Endothelial cell of umbilical vein (primary cell): ENCODE results near the gene VANGL2. TPM values are rescaled to one million over a fixed set of nuclear protein-coding genes. Genes with fewer than 3 reads are reported as not detected.

Experiments
- BruUV-seq: library from RNA; stranded (reverse); fragments of 400-500 nt; replicated peaks from 2 replicates; lab custom pipeline; 2021; lab: Mats Ljungman, UMichigan
- CTCF ChIA-PET: fragments of 300-600, 350-600 bp; sonication (Branson Sonifier 250); formaldehyde crosslinking; loops from one replicate; lab custom pipeline; 2021; ENCODE audit warnings: antibody characterized with exemption, inconsistent platforms; lab: Charles Lee
- POLR2A ChIA-PET: fragments of 300-600, 350-600 bp; sonication (Branson Sonifier 250); formaldehyde crosslinking; loops from one replicate; lab custom pipeline; 2021; ENCODE audit warnings: antibody characterized with exemption, inconsistent platforms; lab: Charles Lee
- DNase-seq: peaks from one replicate; pipeline ENCODE4 v3.0.0-alpha.2; 2011; ENCODE audit warnings: low read depth, low spot score
- FAIRE-seq: peaks from 2 replicates; lab custom pipeline; 2011; peaks lifted over from hg19 to GRCh38; lab: Jason Lieb, UNC
- H2AFZ ChIP-seq: 2 replicates; pipeline ENCODE4 v1.6.0; 2012; ENCODE audit warnings: low read depth, low read length, control low read depth, inconsistent platforms
- H3K27ac ChIP-seq: 2 replicates; pipeline ENCODE4 v1.5.1; 2011; ENCODE audit warnings: low read depth, mild to moderate bottlenecking, control low read depth, low read length, moderate library complexity; ENCODE audit not compliant: insufficient read depth
- H3K27me3 ChIP-seq, 2 experiments: 2 replicates each; pipeline versions ENCODE4 v1.6.0 to v1.6.1; 2011; ENCODE audit warnings: low read length in 2 of 2, mixed read lengths in 1 of 2; ENCODE audit not compliant: control insufficient read depth in 2 of 2, insufficient read depth in 2 of 2
- H3K36me3 ChIP-seq, 2 experiments: 2 replicates in 1 of 2; 3 replicates in 1 of 2; pipeline ENCODE4 v1.5.1; 2011; ENCODE audit warnings: low read length in 2 of 2, mild to moderate bottlenecking in 1 of 2, moderate library complexity in 1 of 2; ENCODE audit not compliant: control insufficient read depth in 2 of 2, insufficient read depth in 2 of 2; ENCODE audit errors: extremely low read depth in 1 of 2
- H3K4me1 ChIP-seq: 3 replicates; pipeline ENCODE4 v1.5.1; 2011; ENCODE audit warnings: mild to moderate bottlenecking, low read length; ENCODE audit not compliant: control insufficient read depth, insufficient read depth; ENCODE audit errors: extremely low read depth
- H3K4me2 ChIP-seq: 2 replicates; pipeline ENCODE4 v1.6.1; 2011; ENCODE audit warnings: low read length, control low read depth, mixed read lengths; ENCODE audit not compliant: insufficient read depth
- H3K4me3 ChIP-seq, 3 experiments: fragments of 200-600 bp in 1 of 3; sonication (generic), shearing (Covaris generic) in 1 of 3; replicated peaks in 1 of 3; 2 replicates each; pipeline ENCODE4 v1.5.1; 2011 to 2016; ENCODE audit warnings: control low read depth in 3 of 3, low read length in 3 of 3, mild to moderate bottlenecking in 2 of 3, inconsistent platforms in 1 of 3, low read depth in 1 of 3, moderate library complexity in 1 of 3; ENCODE audit not compliant: insufficient read depth in 1 of 3
- H3K79me2 ChIP-seq: 2 replicates; pipeline ENCODE4 v1.6.0; 2012; ENCODE audit warnings: low read length, inconsistent platforms; ENCODE audit not compliant: control insufficient read depth, insufficient read depth
- H3K9ac ChIP-seq: replicated peaks from 2 replicates; pipeline ENCODE3; 2011; ENCODE audit warnings: low read length, control low read depth; ENCODE audit not compliant: insufficient read depth; ENCODE audit errors: extremely low read depth
- H3K9me1 ChIP-seq: replicated peaks from 3 replicates; pipeline ENCODE4 v1.6.0; 2011; ENCODE audit warnings: mild to moderate bottlenecking, low read length; ENCODE audit not compliant: control insufficient read depth, insufficient read depth; ENCODE audit errors: extremely low read depth
- H3K9me3 ChIP-seq: replicated peaks from 2 replicates; pipeline ENCODE4 v1.5.1; 2012; ENCODE audit warnings: low read length, inconsistent platforms; ENCODE audit not compliant: control insufficient read depth, insufficient read depth
- H4K20me1 ChIP-seq: replicated peaks from 2 replicates; pipeline ENCODE3; 2011; ENCODE audit warnings: mild to moderate bottlenecking, low read length; ENCODE audit not compliant: control insufficient read depth, insufficient read depth; ENCODE audit errors: extremely low read depth
- CTCF ChIP-seq, 2 donors: IDR thresholded peaks; 1 replicate in 1 of 2; 2 replicates in 1 of 2; pipeline ENCODE4 v1.5.1; 2011; ENCODE audit warnings: low read length in 2 of 2, mild to moderate bottlenecking in 2 of 2, moderate library complexity in 2 of 2, control low read depth in 1 of 2, inconsistent platforms in 1 of 2, low read depth in 1 of 2; ENCODE audit not compliant: insufficient read depth in 1 of 2; ENCODE audit errors: extremely low read depth in 1 of 2
- JUN ChIP-seq: IDR thresholded peaks from 2 replicates; pipeline ENCODE4 v1.6.1; 2011; ENCODE audit warnings: borderline replicate concordance, low read depth; ENCODE audit not compliant: insufficient read length, insufficient read depth
- MAX ChIP-seq: IDR thresholded peaks from 2 replicates; pipeline ENCODE4 v1.6.1; 2011; ENCODE audit not compliant: insufficient read depth, insufficient read length
- dilution Hi-C: fragments of 300-500 bp; cut with MboI; formaldehyde crosslinking; loops from one replicate; pipeline ENCODE4 v1.15.0; 2019; ENCODE audit warnings: low sequenced_read_pairs; ENCODE audit not compliant: extremely low pct_ligation_motif_present
- intact Hi-C: fragments of 100-400 bp; cut with micrococcal nuclease; formaldehyde crosslinking; loops from one replicate; pipeline ENCODE4 v1.10.0; 2022
- polyA plus RNA-seq, 4 experiments: library from polyadenylated mRNA; depleted of rRNA in 3 of 4; stranded (reverse) in 3 of 4; unstranded in 1 of 4; fragments of >200 nt; gene quantifications; 2 replicates each; pipeline versions ENCODE4 v1.2.1 to v1.2.3, GENCODE V29; 2011 to 2012; ENCODE audit warnings: missing spikeins in 1 of 4
- total RNA-seq: library from RNA; stranded (reverse); gene quantifications from 2 replicates; pipeline ENCODE4 v1.2.3, GENCODE V29; 2021

The VANGL2 gene
- total and polyA plus RNA-seq, 2 donors (not counting 3 experiments of a cell fraction or from before 2014, with no cell fraction given) = 0.01 TPM; not detected in 1

- no peaks in the 10 kb centered on the region for H3K4me1 ChIP-seq
- H3K9me3 ChIP-seq = no peaks in the 10 kb centered on the region
- no peaks in the 10 kb centered on the region for H3K79me2 ChIP-seq
- peaks cover 8 to 14% of the 10 kb centered on the region in 2 experiments for H3K27me3 ChIP-seq
- dilution Hi-C loops (no loop called here), intact Hi-C loops (no loop called here)
- TF ChIP-seq CTCF (IDR thresholded peaks at IDR 0.05; ENCODE audit: extremely low read depth in 1 of 2, insufficient read depth in 1 of 2, low read depth in 1 of 2, low read length in 2 of 2) (no peak), JUN (no peak), MAX (no peak)
- H3K36me3 ChIP-seq = no peaks in the 10 kb centered on the region
- no peak overlapping the region for H3K4me3 ChIP-seq
- BruUV-seq = no TSS peak
- no peak overlapping the region for H2AFZ ChIP-seq
- no peak overlapping the region for H3K4me2 ChIP-seq
- FAIRE-seq (no peak), DNase-seq (no peak)
- H3K9me1 ChIP-seq = peaks cover 2% of the 10 kb centered on the region
- no peaks in the 10 kb centered on the region for H4K20me1 ChIP-seq
- no peak overlapping the region for H3K27ac ChIP-seq
- ChIA-PET CTCF (interaction anchor here (0.6 to 1.0 kb wide), 2 partner anchors 9 kb away, joined by 3 to 4 read pairs; no protein-coding TSS in a partner anchor), POLR2A (no interaction called here)
- no peak overlapping the region for H3K9ac ChIP-seq
Measured at GRCh38 chr1:160437432-160438316, 37.3 kb downstream of the VANGL2 start.
